ENCODE results near the gene KAT6B.

GRCh38 chr10:75079436-75080083 lies 253.2 kb downstream of the KAT6B start:
- TF ChIP-seq EZH2 (IDR thresholded peaks at IDR 0.05; ENCODE audit: insufficient read depth, poor library complexity, severe bottlenecking) = no peak
- TF ChIP-seq EZH2phosphoT487 (IDR thresholded peaks at IDR 0.05; ENCODE audit: insufficient read depth, low read depth) = no peak
